Measurements from ENCODE around the gene PIH1D2. TPM values are rescaled to one million over a fixed set of nuclear protein-coding genes. Genes with fewer than 3 reads are reported as not detected.

Gene PIH1D2
- total RNA-seq, 3 donors from 2014 or later = 0.65 to 2.4 (median 1.5) TPM

- no peak for TF ChIP-seq CTCF (IDR thresholded peaks at IDR 0.05)
- Histone ChIP-seq H3K4me3 (peak overlapping the region; percentile 82), H3K4me1 (ENCODE audit: low read depth) (peaks cover 2% of the 10 kb centered on the region), H3K9me3 (no peaks in the 10 kb centered on the region), H3K36me3 (ENCODE audit: low read depth) (no peaks in the 10 kb centered on the region)
- no peak for DNase-seq
- peak; percentile 27 for ATAC-seq
- intact Hi-C loops (cut with DNase I, micrococcal nuclease) = no loop called here
Observed at GRCh38 chr11:112024178-112024772, 49.5 kb downstream of the PIH1D2 start.

GRCh38 chr11:112023104-112023503 is 50.7 kb downstream of the PIH1D2 start:
- no peak for TF ChIP-seq CTCF (IDR thresholded peaks at IDR 0.05)
- H3K36me3 ChIP-seq (ENCODE audit: low read depth) = no peaks in the 10 kb centered on the region
- H3K9me3 ChIP-seq = no peaks in the 10 kb centered on the region
- intact Hi-C loops (cut with DNase I, micrococcal nuclease) = no loop called here
- no peak overlapping the region for H3K4me3 ChIP-seq
- DNase-seq = no peak
- peaks cover 2% of the 10 kb centered on the region for H3K4me1 ChIP-seq (ENCODE audit: low read depth)
- no peak for ATAC-seq

GRCh38 chr11:112019066-112019465 is 54.8 kb downstream of the PIH1D2 start:
- no peaks in the 10 kb centered on the region for H3K9me3 ChIP-seq
- no peaks in the 10 kb centered on the region for H3K4me1 ChIP-seq (ENCODE audit: low read depth)
- intact Hi-C loops (cut with DNase I, micrococcal nuclease) = no loop called here
- no peak for TF ChIP-seq CTCF (IDR thresholded peaks at IDR 0.05)
- no peaks in the 10 kb centered on the region for H3K36me3 ChIP-seq (ENCODE audit: low read depth)
- DNase-seq (no peak), ATAC-seq (no peak)
- no peak overlapping the region for H3K4me3 ChIP-seq

Other genes with a start within 250 kb of the PIH1D2 start
- gene ALG9, start 202.4 kb downstream of the PIH1D2 start, total RNA-seq = 10 to 100 TPM; 16.7 to 29.3 (median 21.1) TPM
- gene FDXACB1, start 194.9 kb downstream of the PIH1D2 start, total RNA-seq = 1 to 10 TPM; 1.7 to 2.7 (median 2.3) TPM
- 10 to 100 TPM; 12.2 to 26.4 (median 19.1) TPM for gene CFAP68, start 194.5 kb downstream of the PIH1D2 start, total RNA-seq
- 100 to 1,000 TPM in 1 of 3 donors, 10 to 100 TPM in 2; 13.8 to 331 (median 30.7) TPM for gene CRYAB, start 162.2 kb downstream of the PIH1D2 start, total RNA-seq
- 1 to 10 TPM in 2 of 3 donors, not detected in 1; 1.4 to 4.8 TPM for gene HSPB2, start 161.3 kb downstream of the PIH1D2 start, total RNA-seq
- 10 to 100 TPM in 1 of 3 donors, 1 to 10 TPM in 2; 3.2 to 12.8 (median 7.7) TPM for gene C11orf52, start 155.1 kb downstream of the PIH1D2 start, total RNA-seq
- gene DIXDC1, start 136.7 kb downstream of the PIH1D2 start, total RNA-seq = 10 to 100 TPM; 11.1 to 61.8 (median 11.7) TPM
- gene DLAT, start 48.6 kb downstream of the PIH1D2 start, total RNA-seq = 10 to 100 TPM; 51.1 to 54.2 (median 51.4) TPM
- gene NKAPD1, start 282 bp upstream of the PIH1D2 start, total RNA-seq = 10 to 100 TPM; 14.6 to 17.4 (median 16.2) TPM
- gene TIMM8B, start 12.7 kb upstream of the PIH1D2 start, total RNA-seq = 10 to 100 TPM; 37.9 to 56.5 (median 42.7) TPM
- 100 to 1,000 TPM; 185 to 312 (median 202) TPM for gene SDHD, start 12.9 kb upstream of the PIH1D2 start, total RNA-seq
- 100 to 1,000 TPM in 1 of 3 donors, 10 to 100 TPM in 2; 69.4 to 114 (median 85.0) TPM for gene IL18, start 90.1 kb upstream of the PIH1D2 start, total RNA-seq
- gene TEX12, start 93.4 kb upstream of the PIH1D2 start, total RNA-seq = under 1 TPM; 0.52 to 0.80 (median 0.60) TPM
- gene BCO2, start 101.5 kb upstream of the PIH1D2 start, total RNA-seq = 1 to 10 TPM; 3.7 to 9.8 (median 7.1) TPM
- gene PTS, start 152.4 kb upstream of the PIH1D2 start, total RNA-seq = 10 to 100 TPM; 27.4 to 29.5 (median 27.7) TPM
- not detected for gene PLET1, start 186.8 kb upstream of the PIH1D2 start, total RNA-seq

All from mucosa of descending colon (tissue), 3 donors.